Activated T-cell treated with anti-CD3 and anti-CD28 coated beads, Interleukin-2, amount 50 U/mL, for 72 hours (primary cell): ENCODE measurements around the gene PIP4K2A. TPM values are rescaled to one million over a fixed set of nuclear protein-coding genes. Genes with fewer than 3 reads are reported as not detected.

ENCODE experiments used
- ATAC-seq, 2 donors: fragments of 150-1000 bp; cut with Tn5 transposase; replicated peaks in 1 of 2; 2 replicates each; pipeline ENCODE4 v1.10.0; 2021; ENCODE audit warnings: moderate library complexity in 2 of 2, mild to moderate bottlenecking in 1 of 2
- DNase-seq, 2 donors: peaks; one replicate each; pipeline ENCODE4 v3.0.0; 2021 to 2022; ENCODE audit warnings: mixed read lengths in 1 of 2
- H3K27ac Mint-ChIP-seq: one replicate; pipeline ENCODE4 v1.8.0; 2022; ENCODE audit warnings: mild to moderate bottlenecking, moderate library complexity, mixed read lengths
- H3K27me3 Mint-ChIP-seq: one replicate; pipeline ENCODE4 v1.8.0; 2022; ENCODE audit warnings: low read depth, mixed read lengths
- H3K36me3 Mint-ChIP-seq, 2 donors: one replicate each; pipeline ENCODE4 v1.8.0; 2022; ENCODE audit warnings: mixed read lengths in 2 of 2, mild to moderate bottlenecking in 1 of 2; ENCODE audit not compliant: insufficient read depth in 2 of 2
- H3K4me1 Mint-ChIP-seq: one replicate; pipeline ENCODE4 v1.8.0; 2022; ENCODE audit warnings: low read depth, mixed read lengths
- H3K4me3 Mint-ChIP-seq, 2 donors: one replicate each; pipeline ENCODE4 v1.8.0; 2022; ENCODE audit warnings: mild to moderate bottlenecking in 2 of 2, mixed read lengths in 2 of 2, moderate library complexity in 2 of 2
- H3K9me3 Mint-ChIP-seq, 2 donors: one replicate each; pipeline ENCODE4 v1.8.0; 2022; ENCODE audit warnings: mixed read lengths in 2 of 2
- total RNA-seq, 2 donors: library from RNA; stranded (reverse); gene quantifications; one replicate each; pipeline ENCODE4 v1.2.3, GENCODE V29; 2022

PIP4K2A gene
- total RNA-seq, 2 donors from 2014 or later: 104 to 138 TPM

DNA sequence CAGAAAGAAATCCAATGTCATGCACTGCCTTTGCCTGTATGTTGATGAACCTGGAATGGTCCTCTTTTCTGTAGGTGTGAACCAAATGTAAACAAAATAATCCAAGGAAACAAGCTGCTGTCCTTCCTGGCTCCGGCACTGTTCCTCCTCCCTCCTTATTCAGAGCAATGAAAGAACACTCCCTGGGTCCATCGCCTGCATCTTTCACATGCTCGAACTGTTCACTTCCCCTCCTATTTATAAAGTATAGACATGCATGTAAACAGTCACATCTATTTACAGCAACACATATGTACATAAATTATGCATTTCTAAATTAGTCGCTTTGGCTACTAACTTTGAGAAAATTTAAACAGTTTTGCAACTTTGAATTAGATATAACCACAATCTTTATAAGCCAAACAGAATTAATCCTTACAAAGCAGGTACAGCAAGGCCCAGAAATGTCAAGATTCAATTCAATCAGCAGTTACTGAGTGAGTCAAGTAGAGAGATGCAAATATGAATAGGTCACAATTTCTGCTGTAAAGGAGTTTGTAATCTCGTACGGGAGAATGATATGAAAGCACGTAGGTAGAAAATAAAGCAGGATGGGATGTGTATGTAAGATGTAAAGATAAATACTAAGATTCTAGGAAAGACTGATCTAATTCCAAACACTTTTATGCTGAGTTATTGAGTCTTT, 162.6 kb downstream of the PIP4K2A start:
- peaks cover 12% of the 10 kb centered on the region for H3K4me1 Mint-ChIP-seq
- H3K36me3 Mint-ChIP-seq: peaks cover 3 to 12% of the 10 kb centered on the region in 2 donors
- DNase-seq (no peak), ATAC-seq (peak in 1 of 2 donors; percentile 58)
- no peaks in the 10 kb centered on the region for H3K9me3 Mint-ChIP-seq
- H3K27me3 Mint-ChIP-seq: no peaks in the 10 kb centered on the region
- peak overlapping the region; percentile 79 for H3K27ac Mint-ChIP-seq
- peak overlapping the region in 1 of 2 donors; percentile 21 for H3K4me3 Mint-ChIP-seq

DNA sequence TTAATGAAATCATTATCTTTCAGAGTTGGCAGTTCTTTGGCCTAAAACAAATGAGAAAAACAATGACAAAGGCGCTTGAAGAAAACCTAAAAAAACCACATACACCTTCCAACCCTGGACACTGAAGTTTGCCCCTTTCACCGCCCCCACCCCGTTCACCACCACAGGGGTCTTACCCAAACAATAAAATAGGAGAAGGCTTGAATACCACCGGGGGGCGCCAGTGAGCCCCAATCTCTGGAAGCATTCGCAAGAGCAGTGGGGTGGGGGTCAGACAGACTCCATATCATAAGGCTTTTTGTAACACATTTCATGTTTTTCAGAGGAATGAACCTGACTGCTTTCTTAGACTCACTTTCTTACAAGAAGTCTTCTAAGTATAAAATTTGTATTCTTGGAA, 163.6 kb downstream of the PIP4K2A start:
- DNase-seq (peak; percentile 68 to 75), ATAC-seq (peak; percentile 43 to 48)
- Mint-ChIP-seq H3K36me3 (peaks cover 3 to 13% of the 10 kb centered on the region in 2 donors), H3K4me3 (no peak overlapping the region), H3K9me3 (no peaks in the 10 kb centered on the region), H3K27ac (peak overlapping the region; percentile 67), H3K4me1 (peaks cover 22% of the 10 kb centered on the region), H3K27me3 (no peaks in the 10 kb centered on the region)

DNA sequence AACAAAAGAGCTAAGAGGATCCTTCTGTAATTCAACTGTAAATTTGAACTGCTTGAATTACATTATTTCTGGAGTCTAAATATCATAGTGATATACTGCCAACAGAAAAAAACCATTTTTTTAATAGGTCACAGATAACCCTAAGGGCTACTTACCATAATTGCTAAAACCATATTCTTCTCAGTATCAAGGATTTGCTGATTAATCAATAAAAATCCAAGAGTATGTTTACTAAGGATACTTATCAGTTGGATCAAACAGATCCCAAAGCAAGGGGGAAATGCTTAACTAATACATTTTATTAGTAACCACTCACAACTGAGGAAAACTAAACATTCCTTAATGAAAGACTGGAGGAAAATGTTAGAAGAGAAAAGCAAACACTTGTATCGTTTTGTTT, 166.0 kb downstream of the PIP4K2A start:
- H3K36me3 Mint-ChIP-seq: peaks cover 3 to 13% of the 10 kb centered on the region in 2 donors
- no peaks in the 10 kb centered on the region for H3K9me3 Mint-ChIP-seq
- DNase-seq: no peak
- H3K4me1 Mint-ChIP-seq: peaks cover 32% of the 10 kb centered on the region
- no peak for ATAC-seq
- no peaks in the 10 kb centered on the region for H3K27me3 Mint-ChIP-seq
- H3K27ac Mint-ChIP-seq: peak overlapping the region; percentile 66
- no peak overlapping the region for H3K4me3 Mint-ChIP-seq

DNA sequence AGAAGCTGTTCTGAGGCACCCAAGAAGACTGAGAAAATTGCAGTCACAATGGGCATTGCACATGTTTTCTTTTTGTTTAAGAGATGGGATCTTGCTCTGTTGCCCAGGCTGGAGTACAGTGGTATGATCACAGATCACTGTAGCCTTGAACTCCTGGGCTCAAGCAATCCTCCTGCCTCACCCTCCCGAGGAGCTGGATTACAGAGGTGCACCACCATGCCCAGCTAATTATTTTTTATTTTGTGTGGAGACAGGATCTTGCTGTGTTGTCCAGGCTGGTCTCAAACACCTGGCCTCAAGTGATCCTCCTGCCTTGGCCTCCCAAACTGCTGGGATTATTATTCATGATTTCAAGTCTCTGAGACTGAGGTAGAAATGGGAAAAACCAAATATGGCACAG, 168.7 kb downstream of the PIP4K2A start:
- no peak for ATAC-seq
- Mint-ChIP-seq H3K36me3 (peaks cover 8 to 22% of the 10 kb centered on the region in 2 donors), H3K27me3 (no peaks in the 10 kb centered on the region), H3K4me3 (no peak overlapping the region), H3K9me3 (no peaks in the 10 kb centered on the region), H3K27ac (no peak overlapping the region), H3K4me1 (peaks cover 23% of the 10 kb centered on the region)
- no peak for DNase-seq

DNA sequence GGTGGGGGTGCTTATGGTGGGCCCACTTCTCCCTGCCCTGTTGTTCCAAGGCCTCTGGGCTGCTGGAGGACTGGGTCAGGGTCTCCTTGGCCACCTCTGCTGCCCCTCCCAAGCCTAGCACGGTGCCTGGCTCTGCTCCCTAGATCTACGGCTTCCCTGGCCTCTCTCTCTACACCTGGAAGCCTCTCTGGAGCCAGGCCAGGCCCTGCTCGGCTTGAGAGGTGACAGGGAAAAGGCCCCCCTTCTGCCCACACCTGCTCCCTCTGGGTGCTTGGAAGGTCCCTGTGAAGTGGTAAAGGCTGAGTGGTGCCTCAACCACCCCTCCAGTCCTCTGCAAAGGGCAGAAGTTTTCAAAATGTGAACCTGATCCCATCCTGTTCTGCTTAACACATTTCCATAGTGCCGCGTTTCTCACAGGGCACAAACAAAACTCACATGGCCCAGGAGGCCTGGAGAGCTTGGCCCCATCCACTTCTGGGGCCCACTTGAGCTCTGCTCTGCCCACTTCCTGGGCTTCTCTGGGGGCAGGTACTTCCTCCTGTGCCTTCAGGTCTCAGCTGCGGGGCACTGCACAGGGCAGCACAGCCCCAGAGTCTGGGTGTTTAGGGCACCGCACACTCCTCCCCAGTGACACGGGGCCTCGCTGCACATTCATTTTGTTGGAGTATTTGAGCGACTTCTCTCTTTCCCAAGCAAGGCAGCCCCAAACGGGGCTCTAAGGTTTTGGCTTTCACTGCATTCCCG, 169.9 kb downstream of the PIP4K2A start:
- ATAC-seq (peak; percentile 22 to 43), DNase-seq (no peak)
- Mint-ChIP-seq H3K4me3 (no peak overlapping the region), H3K4me1 (peaks cover 23% of the 10 kb centered on the region), H3K27ac (peak overlapping the region; percentile 71), H3K36me3 (peaks cover 10 to 27% of the 10 kb centered on the region in 2 donors), H3K9me3 (no peaks in the 10 kb centered on the region), H3K27me3 (no peaks in the 10 kb centered on the region)

DNA sequence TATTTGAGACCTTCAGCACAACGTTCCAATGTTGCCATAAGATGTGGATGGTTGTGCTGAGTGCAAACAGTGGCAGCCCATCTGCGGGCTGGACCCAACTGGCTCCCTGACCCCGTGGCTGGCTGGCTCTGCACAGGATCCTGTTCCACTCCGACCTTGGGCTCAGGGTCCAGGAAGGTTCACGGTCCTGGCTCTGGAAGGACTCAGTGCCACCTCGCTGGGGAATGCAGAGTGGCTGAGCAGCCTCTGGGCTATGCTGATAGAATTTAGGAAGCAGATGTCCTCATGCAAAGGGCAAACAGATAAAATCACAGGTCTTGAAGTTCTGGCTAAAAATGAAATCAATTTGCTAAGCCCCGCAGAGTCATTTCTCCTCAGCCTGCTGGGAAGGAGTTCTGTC, 171.6 kb downstream of the PIP4K2A start:
- Mint-ChIP-seq H3K4me3 (no peak overlapping the region), H3K9me3 (no peaks in the 10 kb centered on the region), H3K36me3 (peaks cover 11 to 36% of the 10 kb centered on the region in 2 donors), H3K27me3 (no peaks in the 10 kb centered on the region), H3K27ac (no peak overlapping the region), H3K4me1 (peaks cover 23% of the 10 kb centered on the region)
- no peak for DNase-seq
- no peak for ATAC-seq

DNA sequence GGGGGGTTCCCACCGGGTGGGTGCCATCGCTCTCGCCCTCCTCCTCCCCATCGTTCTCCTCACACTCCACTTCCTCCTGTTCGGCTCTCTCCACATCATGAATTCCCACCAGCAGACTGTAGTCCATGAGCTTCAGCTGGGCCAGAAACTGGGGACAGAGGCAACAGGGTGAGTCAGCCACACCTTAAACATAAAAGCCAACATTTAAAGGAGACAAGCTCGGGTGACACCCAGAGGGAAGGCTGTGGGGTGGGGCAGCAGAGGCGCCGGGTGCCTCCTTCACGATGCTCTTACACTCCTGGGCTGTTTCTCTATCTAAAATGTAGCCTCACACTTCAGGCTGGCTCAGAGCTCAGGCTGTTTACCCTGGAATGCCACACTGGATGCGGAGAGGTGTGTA, 172.5 kb downstream of the PIP4K2A start:
- Mint-ChIP-seq H3K36me3 (peaks cover 11 to 34% of the 10 kb centered on the region in 2 donors), H3K4me1 (peaks cover 21% of the 10 kb centered on the region), H3K27me3 (no peaks in the 10 kb centered on the region), H3K27ac (peak overlapping the region; percentile 3), H3K9me3 (no peaks in the 10 kb centered on the region), H3K4me3 (no peak overlapping the region)
- no peak for ATAC-seq
- DNase-seq: no peak

DNA sequence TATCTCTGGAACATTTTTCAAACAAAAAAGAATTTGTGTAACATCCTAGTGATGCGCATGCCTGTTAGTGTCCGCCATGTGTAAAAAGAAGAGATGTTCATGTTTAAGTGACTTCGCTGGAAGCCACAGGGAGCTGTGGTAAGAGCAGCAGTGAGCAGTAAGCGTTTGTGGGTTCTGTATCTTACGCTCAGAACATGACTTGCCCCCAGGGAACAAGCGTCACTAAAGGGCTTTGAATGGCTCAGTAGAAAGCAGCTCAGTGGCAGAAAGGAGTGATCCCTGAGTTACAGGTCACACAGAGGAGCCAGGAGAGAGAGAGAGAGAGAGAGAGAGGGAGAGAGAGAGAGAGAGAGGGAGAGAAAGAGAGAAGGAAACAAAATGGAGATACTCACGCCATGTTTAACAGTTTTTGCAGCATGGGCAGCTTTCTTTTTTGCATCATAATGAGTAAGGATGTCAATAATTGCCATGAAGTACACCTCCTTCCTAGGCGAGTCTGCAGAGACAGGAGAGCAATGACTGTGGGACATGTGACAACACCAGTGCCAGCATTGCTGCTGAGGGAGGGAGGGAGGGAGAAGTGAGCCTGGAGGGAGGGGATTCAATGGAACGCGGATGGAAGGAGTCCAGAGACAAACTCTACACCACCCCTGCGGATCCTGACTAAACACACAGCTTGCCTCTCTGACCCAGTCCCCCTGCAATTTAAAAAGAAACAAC, 174.6 kb downstream of the PIP4K2A start:
- ATAC-seq (no peak), DNase-seq (no peak)
- Mint-ChIP-seq H3K27me3 (no peaks in the 10 kb centered on the region), H3K9me3 (no peaks in the 10 kb centered on the region), H3K4me1 (peaks cover 4% of the 10 kb centered on the region), H3K4me3 (no peak overlapping the region), H3K36me3 (peaks cover 12 to 44% of the 10 kb centered on the region in 2 donors), H3K27ac (peak overlapping the region; percentile 32)

DNA sequence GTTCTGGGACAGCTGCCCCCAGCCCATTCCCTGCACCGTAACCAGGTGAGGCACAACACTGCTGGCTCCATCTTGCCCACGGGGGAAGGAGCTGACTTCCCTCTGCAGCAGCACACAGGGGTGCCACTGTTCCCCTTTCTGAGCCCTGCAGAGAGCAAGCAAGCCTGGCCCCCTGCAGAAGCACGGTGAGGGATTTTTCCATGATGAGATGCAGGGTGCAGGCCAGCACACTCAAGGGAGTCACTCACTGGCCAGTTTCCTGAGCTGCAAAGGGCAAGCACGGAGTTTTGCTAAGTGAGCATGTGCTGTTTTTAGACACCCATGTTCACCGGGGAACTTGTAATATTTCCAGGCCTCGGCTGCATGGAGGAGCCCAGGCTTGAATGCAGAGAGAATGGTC, 176.6 kb downstream of the PIP4K2A start:
- ATAC-seq: no peak
- H3K4me3 Mint-ChIP-seq: no peak overlapping the region
- H3K27ac Mint-ChIP-seq: no peak overlapping the region
- no peaks in the 10 kb centered on the region for H3K9me3 Mint-ChIP-seq
- no peaks in the 10 kb centered on the region for H3K27me3 Mint-ChIP-seq
- DNase-seq: no peak
- H3K36me3 Mint-ChIP-seq: peaks cover 12 to 45% of the 10 kb centered on the region in 2 donors
- no peaks in the 10 kb centered on the region for H3K4me1 Mint-ChIP-seq

DNA sequence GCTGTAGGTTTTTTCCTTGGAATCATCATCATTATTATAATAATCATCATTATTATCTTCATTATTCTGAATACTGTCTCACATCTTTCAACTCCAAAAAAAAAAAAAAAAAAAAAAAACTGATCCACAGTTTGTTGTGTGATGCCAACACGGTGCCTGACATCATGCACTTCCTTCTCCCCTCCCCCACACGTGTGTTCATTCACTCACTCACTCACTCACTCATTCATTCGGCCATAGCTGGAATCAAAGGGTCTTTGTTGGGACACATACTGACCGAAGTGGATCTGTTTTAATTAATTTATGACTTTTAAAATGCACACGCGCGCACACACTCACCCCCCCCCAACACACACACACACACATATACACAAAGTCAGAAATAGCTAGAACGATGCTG, 177.8 kb downstream of the PIP4K2A start:
- no peak overlapping the region for H3K4me3 Mint-ChIP-seq
- no peak for DNase-seq
- ATAC-seq: no peak
- peaks cover 8 to 38% of the 10 kb centered on the region in 2 donors for H3K36me3 Mint-ChIP-seq
- H3K27me3 Mint-ChIP-seq: no peaks in the 10 kb centered on the region
- no peak overlapping the region for H3K27ac Mint-ChIP-seq
- H3K9me3 Mint-ChIP-seq: no peaks in the 10 kb centered on the region
- no peaks in the 10 kb centered on the region for H3K4me1 Mint-ChIP-seq

DNA sequence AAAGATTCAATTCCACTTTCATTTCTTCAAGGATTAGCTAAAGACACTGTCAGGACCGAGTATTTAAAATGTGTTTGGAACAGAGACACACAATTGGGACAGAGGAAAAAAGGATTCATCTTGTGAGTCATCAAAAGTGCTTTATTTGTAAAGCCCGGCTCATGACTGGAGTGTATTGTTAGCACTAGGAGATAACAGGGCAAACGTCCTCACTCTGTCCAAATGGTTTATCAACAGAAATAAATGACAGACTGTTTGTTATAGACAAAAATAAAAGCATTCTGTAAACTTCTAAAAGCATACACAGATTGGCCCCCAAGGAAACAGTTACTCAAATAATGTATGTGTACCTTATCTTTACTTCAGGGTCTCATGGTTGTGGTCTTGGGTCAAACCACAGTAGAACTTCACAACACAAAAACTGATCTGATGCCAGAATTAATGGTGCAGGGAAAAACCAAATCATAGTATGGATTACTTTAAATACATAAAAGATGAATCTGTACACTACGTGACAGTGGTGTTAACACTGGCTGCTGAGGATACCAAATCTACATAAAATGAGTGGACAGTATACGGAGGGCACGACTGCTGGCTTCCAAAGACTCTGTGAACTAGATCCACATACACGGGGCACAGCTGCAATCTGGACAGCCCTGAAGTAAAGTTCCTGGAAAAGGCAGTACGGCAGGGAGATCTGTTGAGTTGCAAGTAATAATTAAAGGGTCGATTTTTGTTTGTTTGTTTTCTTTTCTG, 179.4 kb downstream of the PIP4K2A start:
- H3K4me3 Mint-ChIP-seq: no peak overlapping the region
- peak overlapping the region; percentile 57 for H3K27ac Mint-ChIP-seq
- no peaks in the 10 kb centered on the region for H3K27me3 Mint-ChIP-seq

DNA sequence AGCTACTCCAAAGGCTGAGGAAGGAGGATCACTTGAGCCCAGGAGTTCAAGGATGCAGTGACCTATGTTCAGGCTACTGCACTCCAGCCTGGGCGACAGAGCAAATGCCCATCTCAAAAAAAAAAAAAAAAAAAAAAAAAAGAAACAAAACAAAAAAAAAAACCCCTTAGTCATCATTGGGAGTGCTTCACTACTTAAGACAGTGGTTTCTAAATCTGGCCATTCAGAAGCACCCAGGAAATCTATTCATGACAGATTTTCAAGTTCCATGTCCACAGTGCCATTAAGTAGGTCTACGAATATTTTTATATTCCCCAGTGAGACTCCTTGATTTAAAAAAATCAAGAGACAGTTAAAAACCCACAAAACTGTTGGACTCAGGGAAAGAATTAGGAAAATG, 182.9 kb downstream of the PIP4K2A start:
- no peak overlapping the region for H3K4me3 Mint-ChIP-seq
- ATAC-seq: no peak
- no peak overlapping the region for H3K27ac Mint-ChIP-seq
- H3K4me1 Mint-ChIP-seq: no peaks in the 10 kb centered on the region
- peaks cover 2 to 14% of the 10 kb centered on the region in 2 donors for H3K36me3 Mint-ChIP-seq
- H3K9me3 Mint-ChIP-seq: peaks cover 2 to 5% of the 10 kb centered on the region in 2 donors
- no peak for DNase-seq
- peaks cover 3% of the 10 kb centered on the region for H3K27me3 Mint-ChIP-seq

More for the DNA sequence above, 179.4 kb downstream of the PIP4K2A start:
- no peaks in the 10 kb centered on the region for H3K9me3 Mint-ChIP-seq
- DNase-seq: no peak
- peaks cover 7 to 34% of the 10 kb centered on the region in 2 donors for H3K36me3 Mint-ChIP-seq
- no peaks in the 10 kb centered on the region for H3K4me1 Mint-ChIP-seq
- no peak for ATAC-seq
